COLO668 (cell line): Measurements from ENCODE around the gene KCNT2.
"Not testable (repeated sequence)": the region's sequence is repeated elsewhere in the genome, so short reads cannot be mapped to it uniquely, and the experiment has no call there.

Experiments
- DNase-seq: peaks from one replicate; lab custom pipeline; 2025; ENCODE audit not compliant: unreplicated experiment; lab: John Stamatoyannopoulos, UW

The KCNT2 gene

GRCh38 chr1:196590959-196591358 is 17.3 kb downstream of the KCNT2 start:
- DNase-seq = no peak

- no peak for DNase-seq
These were observed 18.1 kb downstream of the KCNT2 start for GRCh38 chr1:196590012-196590708.

- no peak for DNase-seq
These were observed 23.5 kb downstream of the KCNT2 start for GRCh38 chr1:196584696-196585095.

- DNase-seq = no peak
These were observed 30.9 kb downstream of the KCNT2 start for GRCh38 chr1:196577386-196577785.

- DNase-seq = no peak
These were observed 35.0 kb downstream of the KCNT2 start for GRCh38 chr1:196573226-196573625.

- no peak for DNase-seq
These were observed 41.0 kb downstream of the KCNT2 start for GRCh38 chr1:196567238-196567637.

- no peak for DNase-seq
These were observed 44.5 kb downstream of the KCNT2 start for GRCh38 chr1:196563768-196564167.

- no peak for DNase-seq
These were observed 48.9 kb downstream of the KCNT2 start for GRCh38 chr1:196559314-196559713.

- no peak for DNase-seq
These were observed 49.8 kb downstream of the KCNT2 start for GRCh38 chr1:196558411-196558810.

- no peak for DNase-seq
These were observed 50.4 kb downstream of the KCNT2 start for GRCh38 chr1:196557797-196558196.

GRCh38 chr1:196550731-196551130 is 57.5 kb downstream of the KCNT2 start:
- DNase-seq = no peak

GRCh38 chr1:196546272-196547111 is 61.7 kb downstream of the KCNT2 start:
- no peak for DNase-seq

- no peak for DNase-seq
These were observed 63.0 kb downstream of the KCNT2 start for GRCh38 chr1:196545222-196545621.

GRCh38 chr1:196544617-196545016 is 63.6 kb downstream of the KCNT2 start:
- DNase-seq = no peak

GRCh38 chr1:196543833-196544232 is 64.4 kb downstream of the KCNT2 start:
- no peak for DNase-seq

GRCh38 chr1:196538473-196538872 is 69.8 kb downstream of the KCNT2 start:
- DNase-seq = peak; percentile 5

GRCh38 chr1:196535727-196536126 is 72.5 kb downstream of the KCNT2 start:
- DNase-seq = peak; percentile 15

- DNase-seq = no peak
These were observed 76.3 kb downstream of the KCNT2 start for GRCh38 chr1:196531737-196532524.

GRCh38 chr1:196527919-196528318 is 80.3 kb downstream of the KCNT2 start:
- DNase-seq = no peak

- not testable (repeated sequence) for DNase-seq
These were observed 85.5 kb downstream of the KCNT2 start for GRCh38 chr1:196522574-196523345.

GRCh38 chr1:196517193-196517592 is 91.0 kb downstream of the KCNT2 start:
- DNase-seq = no peak
